ENCODE data around the gene ANO8. TPM values are rescaled to one million over a fixed set of nuclear protein-coding genes. Genes with fewer than 3 reads are reported as not detected.
A peak's percentile ranks its signal among the peaks of the same experiment; 100 is the strongest.

ANO8 gene
- total and polyA plus RNA-seq, 2 of the 13 experiments (the other 11 are each of a cell fraction or from before 2014, with no cell fraction given), result 1.8 to 3.5 TPM

DNA sequence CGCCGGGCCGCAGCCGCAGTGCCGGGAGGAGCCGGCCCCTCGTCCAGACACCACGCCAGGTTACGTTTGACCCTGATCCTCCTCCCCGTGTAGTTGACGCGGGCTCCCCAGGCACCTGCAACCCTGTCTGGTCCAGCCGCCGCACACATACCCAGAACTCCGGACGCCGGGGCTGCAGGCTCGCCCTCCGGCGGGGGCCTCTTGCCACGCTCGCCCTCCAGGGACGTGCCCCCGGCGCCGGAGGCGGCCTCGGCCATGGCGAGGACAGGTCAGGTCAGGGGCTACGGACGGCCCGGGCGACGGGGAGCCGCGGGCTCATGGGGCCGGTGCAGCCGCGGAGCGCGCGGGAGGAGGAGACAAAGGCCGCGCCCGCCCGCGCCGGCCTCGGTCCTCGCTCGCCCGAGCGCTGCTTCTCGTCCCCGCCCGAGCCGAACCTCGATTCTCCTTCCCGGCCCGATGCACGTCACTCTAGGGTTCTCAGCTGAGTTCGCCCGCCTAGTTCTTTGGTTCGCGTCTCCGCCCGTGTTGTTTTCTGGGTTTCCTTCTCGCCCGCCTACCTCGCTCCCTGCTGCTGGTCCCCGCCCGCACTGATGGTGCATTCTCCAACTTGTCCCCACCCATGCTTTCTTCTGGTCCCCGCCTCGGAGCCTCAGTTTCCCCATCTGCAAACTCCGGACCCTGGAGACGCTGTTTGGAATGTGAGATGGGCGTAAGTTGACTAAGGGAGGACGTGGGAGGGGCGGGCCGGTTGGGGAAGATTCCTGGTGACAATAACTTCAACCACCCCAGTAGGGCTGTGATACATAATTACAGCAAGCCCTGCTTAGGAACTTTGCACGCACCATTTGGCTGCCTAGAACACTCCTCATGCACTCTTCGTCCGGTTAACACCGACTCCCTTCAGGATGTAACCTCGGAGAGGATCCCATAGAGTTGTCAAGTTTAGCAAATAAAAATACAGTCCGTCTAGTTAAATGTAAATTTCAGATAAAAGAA, at the start of gene ANO8 (continued):
- TF ChIP-seq ZSCAN20 (CRISPR knock-in tag; IDR thresholded peaks at IDR 0.05; ENCODE audit: borderline replicate concordance) (peak; percentile 78; the same call in 1 of the 2 replicates), U2AF1 (optimal IDR thresholded peaks at IDR 0.05; ENCODE audit: low read depth, low read length) (no peak), ZNF501 (CRISPR knock-in tag; IDR thresholded peaks at IDR 0.05) (no peak), TFE3 (CRISPR knock-in tag; IDR thresholded peaks at IDR 0.05) (no peak), TSC22D2 (CRISPR knock-in tag; IDR thresholded peaks at IDR 0.05; ENCODE audit: borderline replicate concordance) (no peak), TBX3 (IDR thresholded peaks at IDR 0.05; ENCODE audit: borderline replicate concordance) (no peak), REST (IDR thresholded peaks at IDR 0.05; ENCODE audit: borderline replicate concordance in 1 of 2, low read depth in 1 of 2, low read length in 2 of 2) (no peak), FOXP1 (IDR thresholded peaks at IDR 0.05) (no peak), FOXP1 (CRISPR knock-in tag; IDR thresholded peaks at IDR 0.05) (no peak), NCOA2 (CRISPR knock-in tag; IDR thresholded peaks at IDR 0.05) (no peak), SIN3A (IDR thresholded peaks at IDR 0.05; ENCODE audit: borderline replicate concordance, low read depth, low read length) (peak; percentile 78), HOXD1 (CRISPR knock-in tag; IDR thresholded peaks at IDR 0.05) (no peak), AHR (CRISPR knock-in tag; IDR thresholded peaks at IDR 0.05) (no peak), ZNF335 (CRISPR knock-in tag; IDR thresholded peaks at IDR 0.05) (no peak), ZBTB37 (CRISPR knock-in tag; IDR thresholded peaks at IDR 0.05) (no peak), TBP (CRISPR knock-in tag; IDR thresholded peaks at IDR 0.05) (0 out of 2 replicates have a peak, but pooled peaks have one; percentile 59)
- TF ChIP-seq, protein P1, sequence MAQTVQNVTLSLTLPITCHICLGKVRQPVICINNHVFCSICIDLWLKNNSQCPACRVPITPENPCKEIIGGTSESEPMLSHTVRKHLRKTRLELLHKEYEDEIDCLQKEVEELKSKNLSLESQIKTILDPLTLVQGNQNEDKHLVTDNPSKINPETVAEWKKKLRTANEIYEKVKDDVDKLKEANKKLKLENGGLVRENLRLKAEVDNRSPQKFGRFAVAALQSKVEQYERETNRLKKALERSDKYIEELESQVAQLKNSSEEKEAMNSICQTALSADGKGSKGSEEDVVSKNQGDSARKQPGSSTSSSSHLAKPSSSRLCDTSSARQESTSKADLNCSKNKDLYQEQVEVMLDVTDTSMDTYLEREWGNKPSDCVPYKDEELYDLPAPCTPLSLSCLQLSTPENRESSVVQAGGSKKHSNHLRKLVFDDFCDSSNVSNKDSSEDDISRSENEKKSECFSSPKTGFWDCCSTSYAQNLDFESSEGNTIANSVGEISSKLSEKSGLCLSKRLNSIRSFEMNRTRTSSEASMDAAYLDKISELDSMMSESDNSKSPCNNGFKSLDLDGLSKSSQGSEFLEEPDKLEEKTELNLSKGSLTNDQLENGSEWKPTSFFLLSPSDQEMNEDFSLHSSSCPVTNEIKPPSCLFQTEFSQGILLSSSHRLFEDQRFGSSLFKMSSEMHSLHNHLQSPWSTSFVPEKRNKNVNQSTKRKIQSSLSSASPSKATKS (CRISPR knock-in tag; IDR thresholded peaks at IDR 0.05), result no peak
- TF ChIP-seq, protein P2, sequence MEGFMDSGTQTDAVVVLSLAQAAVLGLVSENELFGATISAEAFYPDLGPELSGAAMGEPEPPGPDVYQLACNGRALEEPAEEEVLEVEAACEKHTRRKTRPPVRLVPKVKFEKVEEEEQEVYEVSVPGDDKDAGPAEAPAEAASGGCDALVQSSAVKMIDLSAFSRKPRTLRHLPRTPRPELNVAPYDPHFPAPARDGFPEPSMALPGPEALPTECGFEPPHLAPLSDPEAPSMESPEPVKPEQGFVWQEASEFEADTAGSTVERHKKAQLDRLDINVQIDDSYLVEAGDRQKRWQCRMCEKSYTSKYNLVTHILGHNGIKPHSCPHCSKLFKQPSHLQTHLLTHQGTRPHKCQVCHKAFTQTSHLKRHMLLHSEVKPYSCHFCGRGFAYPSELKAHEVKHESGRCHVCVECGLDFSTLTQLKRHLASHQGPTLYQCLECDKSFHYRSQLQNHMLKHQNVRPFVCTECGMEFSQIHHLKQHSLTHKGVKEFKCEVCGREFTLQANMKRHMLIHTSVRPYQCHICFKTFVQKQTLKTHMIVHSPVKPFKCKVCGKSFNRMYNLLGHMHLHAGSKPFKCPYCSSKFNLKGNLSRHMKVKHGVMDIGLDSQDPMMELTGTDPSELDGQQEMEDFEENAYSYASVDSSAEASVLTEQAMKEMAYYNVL (CRISPR knock-in tag; IDR thresholded peaks at IDR 0.05; ENCODE audit: borderline replicate concordance), result peak; percentile 82; the same call in 1 of the 2 replicates
